Measurements from ENCODE around the gene LRP1B.

LRP1B gene

DNA sequence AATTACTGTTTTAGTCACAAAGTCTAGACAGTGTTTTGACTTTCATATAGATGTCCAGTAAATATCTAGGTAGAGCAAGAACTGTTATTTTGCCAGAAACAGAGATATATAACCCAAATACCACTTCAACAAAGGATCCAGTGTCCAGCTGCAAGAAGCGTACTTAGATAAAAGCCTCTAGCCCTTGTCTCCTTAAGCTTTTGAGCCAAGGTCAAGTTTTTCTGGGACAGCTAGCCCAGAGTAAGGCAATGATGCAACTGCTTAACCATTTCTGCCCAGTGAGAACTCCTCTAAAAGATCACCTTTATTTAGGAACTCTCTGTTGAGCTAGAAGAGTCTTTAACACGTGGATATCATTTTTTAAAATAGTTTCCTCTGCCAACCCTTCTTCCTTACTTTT, 1925.7 kb downstream of the LRP1B start:
- no peak for DNase-seq (ENCODE audit: extremely low read depth, low read depth)
- no peak for TF ChIP-seq CTCF (IDR thresholded peaks at IDR 0.05; ENCODE audit: low read depth, low read length)

GRCh38 chr2:140203347-140203746, 1927.5 kb downstream of the LRP1B start:
- TF ChIP-seq CTCF (IDR thresholded peaks at IDR 0.05; ENCODE audit: low read depth, low read length), result no peak
- DNase-seq (ENCODE audit: extremely low read depth, low read depth), result no peak

GRCh38 chr2:140201572-140201971, 1929.2 kb downstream of the LRP1B start:
- no peak for DNase-seq (ENCODE audit: extremely low read depth, low read depth)
- TF ChIP-seq CTCF (IDR thresholded peaks at IDR 0.05; ENCODE audit: low read depth, low read length), result no peak

GRCh38 chr2:140200764-140201163, 1930.1 kb downstream of the LRP1B start:
- TF ChIP-seq CTCF (IDR thresholded peaks at IDR 0.05; ENCODE audit: low read depth, low read length), result no peak
- no peak for DNase-seq (ENCODE audit: extremely low read depth, low read depth)

DNA sequence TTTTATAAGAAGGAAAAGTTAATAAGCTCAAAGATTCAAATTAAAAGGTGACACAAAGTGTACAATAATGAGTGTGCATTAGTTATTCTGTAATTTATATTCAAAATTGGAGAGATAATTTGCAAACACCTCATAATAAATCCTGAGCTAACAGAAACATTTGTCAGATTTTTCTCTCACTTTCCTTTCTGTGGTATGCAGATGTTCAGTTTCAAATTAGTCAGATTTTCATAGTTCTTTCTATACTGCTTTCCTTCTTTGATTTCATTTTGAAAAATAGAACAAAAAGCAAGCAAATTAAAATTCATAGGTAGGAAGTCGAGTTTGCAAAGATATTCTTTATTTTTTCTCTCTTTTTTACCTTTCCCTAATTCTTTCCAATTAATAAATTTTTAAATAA, 1930.5 kb downstream of the LRP1B start:
- no peak for TF ChIP-seq CTCF (IDR thresholded peaks at IDR 0.05; ENCODE audit: low read depth, low read length)
- DNase-seq (ENCODE audit: extremely low read depth, low read depth), result no peak

- TF ChIP-seq CTCF (IDR thresholded peaks at IDR 0.05; ENCODE audit: low read depth, low read length), result no peak
- no peak for DNase-seq (ENCODE audit: extremely low read depth, low read depth)
Measured at GRCh38 chr2:140199312-140199711, 1931.5 kb downstream of the LRP1B start.

GRCh38 chr2:140187086-140187485, 1943.7 kb downstream of the LRP1B start:
- TF ChIP-seq CTCF (IDR thresholded peaks at IDR 0.05; ENCODE audit: low read depth, low read length), result no peak
- DNase-seq (ENCODE audit: extremely low read depth, low read depth), result no peak

Measured in AG09319 (cell line).